ENCODE results near the gene ELOVL4. TPM values are rescaled to one million over a fixed set of nuclear protein-coding genes. Genes with fewer than 3 reads are reported as not detected.
A peak's percentile ranks its signal among the peaks of the same experiment; 100 is the strongest.

The ELOVL4 gene
- total RNA-seq (2014; rRNA removed; shearing (Covaris generic); ENCODE audit: low replicate concordance), result 0.10 and 0.20 TPM in 2 replicates

DNA sequence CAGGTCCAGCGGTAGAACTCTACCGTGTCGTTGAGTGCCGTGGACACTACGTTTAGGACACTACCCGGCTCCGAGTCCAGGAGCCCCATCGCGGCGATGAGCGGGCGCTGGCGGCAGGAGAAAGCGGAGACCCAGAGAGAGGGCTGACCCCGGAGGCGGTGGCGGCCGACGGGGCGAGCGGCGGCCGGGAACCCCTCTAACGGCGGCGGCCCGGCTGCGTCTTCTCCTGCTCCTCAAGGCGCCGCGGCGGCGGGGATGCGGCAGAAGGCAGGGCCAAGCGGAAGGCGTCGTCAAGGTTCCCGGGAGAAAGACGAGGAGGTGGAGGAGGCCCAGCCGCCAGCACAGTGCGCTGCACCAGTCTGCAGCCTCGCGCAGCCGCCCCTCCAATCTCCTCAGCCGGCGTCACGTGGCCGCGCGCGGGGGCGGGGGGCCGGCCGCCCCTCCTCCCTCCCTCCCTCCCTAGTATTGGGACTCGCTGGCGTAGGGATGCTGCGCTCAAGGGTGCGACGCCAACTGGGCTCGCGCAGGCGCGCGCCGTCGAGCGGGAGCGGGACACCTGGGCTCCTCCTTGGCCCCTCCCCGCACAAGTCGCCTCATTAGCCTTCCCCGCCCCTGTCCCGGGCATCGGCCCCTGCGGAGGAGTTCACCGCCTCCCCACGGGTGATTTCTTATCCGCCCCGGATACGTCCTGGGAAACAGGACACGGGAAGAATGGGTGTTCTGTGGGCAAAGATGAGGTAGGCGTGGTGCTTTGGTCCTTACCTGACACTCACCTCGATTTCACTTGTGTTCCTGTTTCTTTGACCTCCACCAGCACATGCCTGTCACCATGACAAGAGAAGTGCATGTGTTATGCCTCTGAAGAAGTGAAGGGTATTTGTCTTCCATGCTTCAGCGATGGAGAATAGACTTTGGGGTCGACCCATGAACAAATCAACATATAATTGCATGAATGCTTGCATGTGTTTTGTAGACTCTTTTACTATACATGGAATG is at the start of gene ELOVL4:
TSS of gene ELOVL4 (minus strand) at position 363 of the 996 bp plus-strand sequence. CDS start at position 89, 274 bp downstream.
- H3K4me3 ChIP-seq, result peak within 1 kb of the TSS; percentile 47
- H3K9me3 ChIP-seq, result no peaks in the 10 kb centered on the region
- no peaks in the 10 kb centered on the region for H3K36me3 ChIP-seq
- peaks cover 32% of the 10 kb centered on the region for H3K27me3 ChIP-seq
- peak; percentile 59 for DNase-seq

- no peak overlapping the region for H3K4me3 ChIP-seq
These were observed 46.6 kb upstream of the ELOVL4 start for GRCh38 chr6:79993911-79994309.

GRCh38 chr6:79993012-79993910 is 45.9 kb upstream of the ELOVL4 start:
- no peak for DNase-seq
- Histone ChIP-seq H3K9me3 (no peaks in the 10 kb centered on the region; the same call in 1 of the 2 replicates), H3K27me3 (no peaks in the 10 kb centered on the region), H3K36me3 (no peaks in the 10 kb centered on the region), H3K4me3 (no peak overlapping the region)

More at GRCh38 chr6:79993911-79994309, 46.6 kb upstream of the ELOVL4 start:
- H3K36me3 ChIP-seq, result no peaks in the 10 kb centered on the region
- no peak for DNase-seq
- no peaks in the 10 kb centered on the region for H3K27me3 ChIP-seq
- peaks cover 5% of the 10 kb centered on the region; the same call in 1 of the 2 replicates for H3K9me3 ChIP-seq

DNA sequence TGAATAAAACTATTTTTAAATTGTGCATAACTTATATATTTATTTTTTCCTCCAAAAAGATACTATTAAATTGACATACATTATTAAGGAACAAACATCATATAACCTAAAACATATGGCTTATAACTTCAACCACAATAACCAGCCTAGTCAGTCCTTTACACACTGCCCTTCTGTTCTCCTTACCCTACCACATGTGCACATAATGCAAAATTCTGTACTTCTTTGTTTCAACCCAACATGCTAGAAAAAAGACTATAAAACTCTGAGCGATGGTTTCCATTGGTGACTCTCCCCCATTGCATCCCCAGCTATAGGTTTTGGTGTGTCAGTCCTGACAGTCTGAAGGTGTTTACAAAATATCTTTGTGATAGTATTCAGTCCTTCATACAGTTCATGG is 42.3 kb upstream of the ELOVL4 start:
- Histone ChIP-seq H3K36me3 (no peaks in the 10 kb centered on the region), H3K27me3 (no peaks in the 10 kb centered on the region), H3K4me3 (no peak overlapping the region), H3K9me3 (no peaks in the 10 kb centered on the region)
- no peak for DNase-seq

DNA sequence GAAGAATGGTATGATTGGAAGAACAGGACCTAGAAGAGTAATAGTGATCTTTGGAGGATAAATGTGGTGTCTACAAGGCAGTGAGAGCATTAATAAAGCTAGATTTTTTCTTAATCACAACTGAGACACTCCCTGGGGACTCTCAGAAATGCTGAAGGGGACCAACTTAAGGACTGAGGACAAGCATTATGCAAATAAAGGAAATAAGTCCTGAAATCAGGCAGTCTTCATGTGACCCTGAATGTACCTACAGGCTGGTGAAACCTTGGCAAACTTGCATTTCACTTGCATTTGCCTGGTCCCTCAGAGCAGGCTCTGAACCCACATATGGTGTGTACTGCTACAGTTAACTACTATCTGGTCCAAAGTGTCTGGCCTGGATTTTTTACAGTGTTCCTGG is 37.8 kb upstream of the ELOVL4 start:
- DNase-seq, result no peak
- Histone ChIP-seq H3K9me3 (no peaks in the 10 kb centered on the region), H3K36me3 (no peaks in the 10 kb centered on the region), H3K4me3 (no peak overlapping the region), H3K27me3 (no peaks in the 10 kb centered on the region)

DNA sequence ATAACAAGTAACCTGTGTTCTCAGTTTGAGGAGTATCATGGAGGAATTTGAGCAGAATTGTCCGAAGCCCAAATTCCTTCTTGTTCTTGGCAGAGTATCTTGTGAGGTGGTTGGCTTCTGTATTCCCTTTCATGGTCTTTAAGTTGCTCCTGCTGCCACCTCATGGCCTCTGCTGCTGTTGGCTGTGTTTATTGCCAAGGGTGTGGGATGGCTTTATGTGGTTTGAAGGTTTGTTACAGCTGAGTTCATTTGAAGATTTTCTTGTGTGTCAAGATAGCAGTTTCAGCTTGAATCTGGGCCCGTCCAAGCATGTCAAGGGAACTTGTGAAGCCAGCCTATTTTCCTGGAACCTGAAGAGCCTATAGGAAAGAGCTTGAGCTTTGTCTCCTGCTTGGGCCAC is 36.9 kb upstream of the ELOVL4 start:
- DNase-seq, result peak; percentile 62
- H3K27me3 ChIP-seq, result no peaks in the 10 kb centered on the region; the same call in 1 of the 2 replicates
- H3K36me3 ChIP-seq, result no peaks in the 10 kb centered on the region
- H3K9me3 ChIP-seq, result no peaks in the 10 kb centered on the region
- no peak overlapping the region for H3K4me3 ChIP-seq

DNA sequence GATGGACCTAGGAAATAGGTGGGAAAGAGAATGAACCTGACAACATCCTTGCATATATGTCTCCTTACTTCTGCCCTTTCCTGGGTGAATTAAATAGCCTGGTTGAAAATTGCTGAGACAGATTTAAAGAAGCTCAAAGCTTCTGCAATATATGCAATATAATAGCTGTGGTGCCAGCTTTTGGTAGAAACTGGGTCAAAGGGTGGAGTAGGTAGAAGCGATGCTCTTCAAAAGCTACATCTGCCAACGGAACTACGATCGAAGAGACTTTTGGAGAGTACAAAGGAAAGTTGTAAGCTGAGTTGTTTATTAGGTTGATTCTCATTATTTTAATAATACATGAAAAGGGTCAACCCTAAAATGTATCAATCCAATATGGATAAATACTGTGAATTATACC is 34.3 kb upstream of the ELOVL4 start:
- Histone ChIP-seq H3K27me3 (no peaks in the 10 kb centered on the region; the same call in 1 of the 2 replicates), H3K9me3 (no peaks in the 10 kb centered on the region), H3K36me3 (no peaks in the 10 kb centered on the region), H3K4me3 (no peak overlapping the region)
- no peak for DNase-seq

DNA sequence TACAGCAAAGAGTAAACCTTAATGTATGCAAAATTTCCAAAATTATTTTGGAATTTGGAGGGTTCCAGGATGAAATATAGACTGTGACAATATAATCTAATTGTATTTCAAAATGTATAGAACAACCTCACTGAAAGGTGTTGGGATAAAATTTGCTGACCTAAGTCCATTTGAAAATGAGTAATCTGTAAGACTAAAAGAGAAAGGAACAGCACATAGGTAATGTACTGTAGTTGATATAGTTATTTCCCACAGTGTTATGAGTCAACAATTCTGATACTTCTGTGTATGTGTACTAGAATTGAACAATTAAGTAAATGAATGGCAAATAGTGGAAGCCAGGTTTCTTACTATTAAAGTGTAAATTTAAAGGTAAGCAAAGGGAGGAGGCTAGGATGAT is 23.8 kb upstream of the ELOVL4 start:
- Histone ChIP-seq H3K27me3 (no peaks in the 10 kb centered on the region), H3K4me3 (no peak overlapping the region), H3K9me3 (0 out of 2 replicates have a peak, but pooled peaks cover 4% of the 10 kb centered on the region), H3K36me3 (no peaks in the 10 kb centered on the region)
- no peak for DNase-seq

DNA sequence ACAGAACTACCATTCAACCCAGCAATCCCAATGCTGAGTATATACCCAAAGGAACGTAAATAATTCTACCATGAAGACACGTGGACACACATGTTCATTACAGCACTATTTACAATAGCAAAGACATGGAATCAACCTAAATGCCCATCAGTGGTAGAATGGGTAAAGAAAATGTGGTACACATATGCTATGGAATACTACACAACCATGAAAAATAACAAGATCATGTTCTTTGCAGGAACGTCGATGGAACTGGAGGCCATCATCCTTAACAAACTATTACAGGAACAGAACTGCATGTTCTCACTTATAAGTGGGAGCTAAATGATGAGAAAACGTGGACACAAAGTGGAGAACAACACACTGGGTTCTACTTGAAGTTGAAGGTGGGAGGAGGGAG is 22.4 kb upstream of the ELOVL4 start:
- H3K36me3 ChIP-seq, result no peaks in the 10 kb centered on the region
- 0 out of 2 replicates have a peak, but pooled peaks cover 4% of the 10 kb centered on the region for H3K9me3 ChIP-seq
- no peak overlapping the region for H3K4me3 ChIP-seq
- no peaks in the 10 kb centered on the region for H3K27me3 ChIP-seq
- no peak for DNase-seq

DNA sequence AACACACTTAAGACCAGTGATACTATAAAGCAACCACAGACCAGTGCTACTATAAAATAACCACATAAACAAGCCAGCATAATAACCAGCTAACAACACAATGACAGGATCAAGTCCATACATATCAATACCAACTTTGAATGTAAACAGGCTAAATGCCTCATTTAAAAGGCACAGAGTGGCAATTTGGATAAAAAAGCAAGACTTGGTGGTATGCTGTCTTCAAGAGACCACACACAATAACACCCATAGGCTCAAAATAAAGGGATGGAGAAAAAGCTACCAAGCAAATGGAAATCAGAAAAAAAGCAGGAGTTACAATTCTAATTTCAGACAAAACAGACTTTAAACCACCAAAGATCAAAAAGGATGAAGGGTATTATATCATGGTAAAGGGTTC is 19.8 kb upstream of the ELOVL4 start:
- Histone ChIP-seq H3K9me3 (0 out of 2 replicates have a peak, but pooled peaks cover 4% of the 10 kb centered on the region), H3K4me3 (no peak overlapping the region)
- DNase-seq, result no peak

DNA sequence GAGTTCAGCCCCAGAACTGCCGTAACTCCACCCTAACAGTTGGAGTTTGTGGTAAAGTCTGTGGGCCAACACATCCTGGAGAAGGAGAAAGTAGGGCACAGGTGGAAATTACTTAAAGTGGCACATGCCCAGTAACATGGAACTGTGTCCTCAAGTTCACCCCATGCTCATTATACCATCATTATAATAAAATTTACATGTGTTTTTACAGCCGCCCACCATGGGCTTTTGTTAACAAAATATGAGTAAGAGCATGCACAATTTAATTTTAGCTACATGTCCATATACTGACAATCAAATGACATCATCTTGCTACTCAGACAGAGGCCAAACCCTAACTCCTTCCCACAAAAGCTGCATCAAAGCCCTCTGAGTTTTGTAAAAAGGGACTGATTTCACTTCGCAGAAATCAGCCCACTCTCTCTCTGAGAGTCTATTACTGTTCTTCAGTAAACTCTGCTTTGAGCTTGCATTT is 17.3 kb upstream of the ELOVL4 start:
- H3K27me3 ChIP-seq, result no peaks in the 10 kb centered on the region
- 0 out of 2 replicates have a peak, but pooled peaks cover 4% of the 10 kb centered on the region for H3K9me3 ChIP-seq
- no peak for DNase-seq
- H3K36me3 ChIP-seq, result no peaks in the 10 kb centered on the region
- H3K4me3 ChIP-seq, result no peak overlapping the region

More for the DNA sequence above, 19.8 kb upstream of the ELOVL4 start:
- H3K36me3 ChIP-seq, result no peaks in the 10 kb centered on the region
- H3K27me3 ChIP-seq, result no peaks in the 10 kb centered on the region

DNA sequence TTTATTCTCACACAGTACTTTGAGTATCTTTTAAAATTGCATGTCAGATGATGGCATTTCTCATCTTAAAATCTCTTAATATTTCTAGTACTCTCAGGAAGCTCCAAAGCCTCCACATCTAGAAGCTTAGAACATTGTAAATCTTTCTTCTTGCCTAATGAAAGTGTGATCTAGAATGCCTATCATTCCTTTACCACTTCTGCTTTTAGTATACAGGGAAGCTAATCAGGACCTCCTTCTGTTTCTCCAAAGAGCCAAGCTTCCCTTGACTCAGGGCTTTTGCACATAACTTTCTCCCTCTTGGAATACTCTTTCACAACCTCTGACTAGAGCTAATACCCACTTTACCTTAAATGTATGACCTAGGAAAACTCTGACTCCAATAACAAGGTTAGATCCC is 7.5 kb upstream of the ELOVL4 start:
- peaks cover 4% of the 10 kb centered on the region; the same call in 1 of the 2 replicates for H3K27me3 ChIP-seq

DNA sequence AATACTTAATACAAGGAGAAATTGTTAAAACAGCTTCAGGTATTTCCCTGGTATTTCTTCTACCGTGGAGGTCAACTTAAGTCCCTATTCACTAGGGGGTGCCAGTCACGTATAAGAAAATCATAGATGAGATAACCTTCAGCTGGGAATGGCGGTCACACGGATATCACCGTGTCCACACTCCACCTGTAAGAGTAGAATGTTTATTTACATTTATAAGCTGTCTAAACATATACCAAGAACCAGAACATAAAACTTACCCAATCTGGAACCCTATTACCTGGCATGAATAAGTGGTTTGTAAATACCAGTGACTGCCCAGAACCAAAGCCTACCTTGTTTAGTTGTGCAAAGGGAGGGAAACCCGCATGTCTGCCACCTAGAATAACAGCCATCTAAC is 1.9 kb upstream of the ELOVL4 start:
- H3K36me3 ChIP-seq, result no peaks in the 10 kb centered on the region
- H3K4me3 ChIP-seq, result no peak overlapping the region
- no peak for DNase-seq
- H3K27me3 ChIP-seq, result peaks cover 32% of the 10 kb centered on the region
- H3K9me3 ChIP-seq, result no peaks in the 10 kb centered on the region

More for the DNA sequence above, 7.5 kb upstream of the ELOVL4 start:
- no peaks in the 10 kb centered on the region for H3K9me3 ChIP-seq
- H3K4me3 ChIP-seq, result no peak overlapping the region
- H3K36me3 ChIP-seq, result no peaks in the 10 kb centered on the region
- DNase-seq, result no peak

DNA sequence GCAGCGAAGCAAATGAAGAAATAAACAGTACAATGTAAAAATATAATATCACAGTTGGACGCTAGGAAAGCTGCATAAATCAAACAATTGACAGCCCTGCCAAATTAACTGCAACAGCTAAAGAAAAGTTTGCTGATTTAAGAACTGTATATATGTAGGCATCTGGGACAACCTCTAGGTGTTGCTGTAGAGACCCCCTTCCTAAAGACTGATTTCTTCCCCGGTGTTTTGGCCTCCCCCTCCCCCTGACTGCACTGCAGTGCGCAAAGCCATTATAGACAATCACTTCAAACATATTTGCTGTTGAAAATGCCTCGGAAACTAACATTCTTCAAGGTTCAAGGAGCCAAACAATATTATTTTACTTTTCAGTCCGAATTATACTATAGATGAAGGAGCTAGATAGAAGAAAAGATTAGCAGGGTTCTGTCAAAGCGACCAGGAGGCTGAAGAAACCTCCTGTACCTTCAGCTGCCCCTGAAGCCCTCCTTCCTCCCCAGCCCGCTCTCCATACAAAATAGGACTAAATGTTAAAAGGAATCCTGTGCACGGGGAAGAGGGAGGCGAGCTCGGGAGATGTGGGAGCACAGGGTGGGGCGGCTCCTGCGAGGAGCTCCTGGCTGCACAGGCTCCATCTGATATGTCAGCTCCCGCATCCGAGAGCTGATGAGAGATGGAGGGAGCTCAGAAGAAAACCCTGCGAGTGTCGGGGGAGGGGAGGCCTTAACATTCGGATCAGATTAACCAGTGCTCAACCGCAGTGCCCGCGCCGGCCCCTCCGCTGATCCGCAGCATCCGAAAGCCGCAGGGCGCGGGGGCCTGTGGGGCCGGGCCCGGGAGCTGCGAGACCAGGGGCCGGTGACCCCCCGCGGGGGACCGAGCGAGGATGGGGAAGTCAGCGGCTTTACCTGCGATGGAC is 822 bp downstream of the ELOVL4 start:
- peak overlapping the region; percentile 47 for H3K4me3 ChIP-seq
- peaks cover 32% of the 10 kb centered on the region for H3K27me3 ChIP-seq
- no peaks in the 10 kb centered on the region for H3K9me3 ChIP-seq
- DNase-seq, result peak; percentile 10
- H3K36me3 ChIP-seq, result no peaks in the 10 kb centered on the region

DNA sequence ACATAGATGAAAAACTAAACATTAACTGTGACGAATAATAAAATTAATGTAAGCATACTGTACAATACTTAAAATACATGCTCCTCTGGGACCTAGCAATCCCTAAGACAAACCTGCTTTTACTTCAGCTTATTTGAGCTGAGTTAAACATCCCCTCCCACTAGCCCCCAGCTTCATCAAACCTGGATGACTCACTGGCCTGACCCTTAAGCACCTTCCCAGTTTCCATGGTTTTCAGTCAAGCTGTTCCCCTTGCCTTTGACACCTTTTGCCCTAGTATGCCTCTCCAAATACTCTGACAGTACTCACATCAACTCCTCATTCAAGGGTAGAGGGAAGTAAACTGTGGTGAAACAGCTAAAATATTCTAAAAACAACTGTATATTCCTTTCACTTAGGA is 4.2 kb downstream of the ELOVL4 start:
- DNase-seq, result no peak
- H3K36me3 ChIP-seq, result no peaks in the 10 kb centered on the region
- H3K9me3 ChIP-seq, result no peaks in the 10 kb centered on the region
- no peak overlapping the region for H3K4me3 ChIP-seq
- H3K27me3 ChIP-seq, result peaks cover 20% of the 10 kb centered on the region

Measured in MG63 (cell line).